Activated naive CD8-positive, alpha-beta T cell treated with anti-CD3 and anti-CD28 coated beads, Interleukin-2, amount 10 ng/mL, durations not matched to agents 7 days and 5 days (primary cell): ENCODE measurements around the gene WDR26. TPM values are rescaled to one million over a fixed set of nuclear protein-coding genes. Genes with fewer than 3 reads are reported as not detected.

Source experiments
- ATAC-seq: fragments of 150-1000 bp; cut with Tn5 transposase; one replicate; pipeline ENCODE4 v1.10.0; 2021; ENCODE audit warnings: low read depth, moderate library complexity
- POLR2A ChIA-PET: fragments of 350-600 bp; sonication (Branson Sonifier 250); formaldehyde crosslinking; loops from one replicate; lab custom pipeline; 2021; ENCODE audit warnings: antibody characterized with exemption; lab: Charles Lee
- DNase-seq: peaks from one replicate; pipeline ENCODE4 v3.0.0; 2021
- H3K27ac Mint-ChIP-seq: one replicate; pipeline ENCODE4 v1.8.0; 2022; ENCODE audit warnings: mild to moderate bottlenecking, mixed read lengths
- H3K27me3 Mint-ChIP-seq: one replicate; pipeline ENCODE4 v1.8.0; 2022; ENCODE audit warnings: mild to moderate bottlenecking, moderate library complexity, mixed read lengths
- H3K36me3 Mint-ChIP-seq: one replicate; pipeline ENCODE4 v1.8.0; 2021; ENCODE audit warnings: mild to moderate bottlenecking, mixed read lengths
- H3K4me1 Mint-ChIP-seq: one replicate; pipeline ENCODE4 v1.8.0; 2021; ENCODE audit warnings: mixed read lengths
- H3K4me3 Mint-ChIP-seq: one replicate; pipeline ENCODE4 v1.8.0; 2022; ENCODE audit warnings: mild to moderate bottlenecking, moderate library complexity, mixed read lengths
- H3K9me3 Mint-ChIP-seq: one replicate; pipeline ENCODE4 v1.8.0; 2021; ENCODE audit warnings: mixed read lengths
- total RNA-seq, 2 experiments: library from RNA; stranded (reverse); gene quantifications; one replicate each; pipeline ENCODE4 v1.2.3, GENCODE V29; 2021

Gene WDR26
- total RNA-seq, 2 experiments from 2014 or later = 90.2 to 92.0 TPM

DNA sequence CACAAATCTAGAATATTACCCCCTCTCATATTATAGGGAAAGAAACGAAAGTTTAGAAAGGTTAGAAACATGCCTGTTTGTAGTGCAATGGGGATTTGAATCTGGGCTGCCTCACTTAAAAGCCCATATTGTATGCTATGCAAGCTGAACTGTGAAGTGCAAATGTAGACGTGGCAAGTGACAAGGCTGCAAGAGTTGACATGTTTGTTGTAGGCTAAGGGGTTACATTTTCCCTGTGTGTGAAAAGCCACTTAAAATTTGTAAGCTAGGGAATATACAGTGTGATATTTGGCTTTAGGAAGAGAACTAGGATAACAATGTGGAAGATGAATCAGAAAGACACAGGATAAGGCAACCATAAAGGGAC, 29.0 kb downstream of the WDR26 start:
- DNase-seq = no peak
- Mint-ChIP-seq H3K27ac (no peak overlapping the region), H3K4me1 (peaks cover 31% of the 10 kb centered on the region), H3K4me3 (no peak overlapping the region), H3K27me3 (no peaks in the 10 kb centered on the region), H3K9me3 (no peaks in the 10 kb centered on the region), H3K36me3 (peaks cover 41% of the 10 kb centered on the region)
- no peak for ATAC-seq
- POLR2A ChIA-PET = no interaction called here

- H3K36me3 Mint-ChIP-seq = peaks cover 41% of the 10 kb centered on the region
- POLR2A ChIA-PET = interaction anchor here (0.6 to 1.0 kb wide), 2 partner anchors 11 to 38 kb away, joined by 3 read pairs; no protein-coding TSS in a partner anchor
- no peaks in the 10 kb centered on the region for H3K9me3 Mint-ChIP-seq
- peaks cover 31% of the 10 kb centered on the region for H3K4me1 Mint-ChIP-seq
- no peak for ATAC-seq
- H3K27me3 Mint-ChIP-seq = no peaks in the 10 kb centered on the region
- no peak for DNase-seq
- no peak overlapping the region for H3K4me3 Mint-ChIP-seq
- H3K27ac Mint-ChIP-seq = no peak overlapping the region
These were observed 29.5 kb downstream of the WDR26 start for GRCh38 chr1:224404916-224405603.

DNA sequence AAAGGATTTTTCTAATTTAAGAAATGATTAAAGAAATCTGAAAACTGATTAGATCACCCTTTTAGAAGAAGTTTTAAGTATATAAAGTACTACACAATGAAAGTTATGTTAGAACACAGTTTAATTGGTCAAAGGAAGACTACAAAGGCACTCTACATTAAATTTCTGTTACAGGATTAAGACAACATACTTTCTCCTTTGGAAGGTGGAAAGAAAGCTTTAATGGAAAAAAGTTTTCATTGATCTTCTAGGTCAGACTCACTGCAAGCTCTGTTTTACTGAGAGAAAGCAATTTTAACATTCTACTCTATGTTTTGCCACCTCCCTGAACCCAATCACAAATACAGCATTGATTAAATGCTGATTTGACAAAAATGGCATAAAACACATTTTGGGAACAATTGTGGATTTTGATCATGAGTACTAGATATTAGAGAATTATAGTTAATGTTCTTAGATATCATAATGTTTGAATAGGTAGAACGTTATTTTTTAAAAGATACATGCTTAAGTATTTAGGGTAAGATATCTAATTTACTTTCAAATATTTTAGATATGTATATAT, 32.0 kb downstream of the WDR26 start:
- DNase-seq = no peak
- Mint-ChIP-seq H3K27ac (no peak overlapping the region), H3K9me3 (no peaks in the 10 kb centered on the region), H3K4me1 (peaks cover 29% of the 10 kb centered on the region), H3K4me3 (no peak overlapping the region), H3K36me3 (peaks cover 55% of the 10 kb centered on the region), H3K27me3 (no peaks in the 10 kb centered on the region)
- no peak for ATAC-seq
- POLR2A ChIA-PET = no interaction called here

- ATAC-seq = no peak
- POLR2A ChIA-PET = interaction anchor here (1.0 kb wide), 1 partner anchor 32 kb away, joined by 3 read pairs; no protein-coding TSS in a partner anchor
These were observed 34.7 kb downstream of the WDR26 start for GRCh38 chr1:224399887-224400286.

DNA sequence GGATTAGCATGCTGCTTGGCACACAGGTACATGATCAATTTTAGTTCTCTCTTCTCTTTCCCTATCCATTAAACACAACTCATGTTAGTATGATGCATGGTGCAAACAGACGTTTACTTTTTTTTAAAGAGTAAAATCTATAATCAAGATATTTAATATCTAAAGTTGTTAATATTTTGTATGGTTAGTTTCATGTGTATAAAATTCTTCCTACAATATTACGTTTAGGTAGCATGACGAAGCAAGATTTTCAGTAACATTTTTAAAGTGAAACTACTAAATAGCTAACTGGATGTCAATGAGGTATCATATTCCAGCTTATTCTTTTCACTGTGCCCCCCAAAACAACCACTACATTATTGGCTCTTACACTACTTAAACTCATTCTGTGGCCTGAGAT, 41.3 kb downstream of the WDR26 start:
- POLR2A ChIA-PET = no interaction called here
- H3K27me3 Mint-ChIP-seq = no peaks in the 10 kb centered on the region
- H3K36me3 Mint-ChIP-seq = peaks cover 75% of the 10 kb centered on the region
- ATAC-seq (no peak), DNase-seq (no peak)
- H3K9me3 Mint-ChIP-seq = no peaks in the 10 kb centered on the region
- H3K27ac Mint-ChIP-seq = peak overlapping the region; percentile 15
- no peak overlapping the region for H3K4me3 Mint-ChIP-seq
- peaks cover 18% of the 10 kb centered on the region for H3K4me1 Mint-ChIP-seq

More at GRCh38 chr1:224399887-224400286, 34.7 kb downstream of the WDR26 start:
- Mint-ChIP-seq H3K4me3 (no peak overlapping the region), H3K4me1 (peaks cover 24% of the 10 kb centered on the region), H3K27ac (no peak overlapping the region), H3K36me3 (peaks cover 58% of the 10 kb centered on the region), H3K9me3 (no peaks in the 10 kb centered on the region), H3K27me3 (no peaks in the 10 kb centered on the region)
- DNase-seq = no peak

GRCh38 chr1:224392411-224393249, 42.0 kb downstream of the WDR26 start:
- DNase-seq = no peak
- POLR2A ChIA-PET = interaction anchor here (0.7 kb wide), 1 partner anchor 456 kb away, joined by 4 read pairs; no protein-coding TSS in a partner anchor
- H3K27me3 Mint-ChIP-seq = no peaks in the 10 kb centered on the region
- peaks cover 21% of the 10 kb centered on the region for H3K4me1 Mint-ChIP-seq
- peaks cover 72% of the 10 kb centered on the region for H3K36me3 Mint-ChIP-seq
- no peak overlapping the region for H3K4me3 Mint-ChIP-seq
- H3K9me3 Mint-ChIP-seq = no peaks in the 10 kb centered on the region
- peak; percentile 66 for ATAC-seq
- no peak overlapping the region for H3K27ac Mint-ChIP-seq

DNA sequence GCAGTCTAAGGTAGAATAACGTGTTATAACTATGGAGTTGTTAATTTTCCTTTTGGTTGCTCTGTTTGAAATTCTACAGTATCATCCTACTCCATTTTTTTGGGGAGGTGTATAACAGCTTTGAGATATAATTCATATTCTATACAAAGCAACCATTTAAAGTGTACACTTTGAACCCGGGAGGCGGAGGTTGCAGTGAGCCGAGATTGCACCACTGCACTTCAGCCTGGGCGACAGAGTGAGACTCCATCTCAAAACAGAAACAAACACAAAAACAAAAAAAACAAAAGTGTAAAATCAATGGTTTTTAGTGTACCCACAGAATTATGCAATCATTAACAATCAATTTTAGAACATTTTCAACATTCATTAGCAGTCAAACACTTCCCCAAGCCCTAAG, 44.1 kb downstream of the WDR26 start:
- no peak for ATAC-seq
- Mint-ChIP-seq H3K27me3 (no peaks in the 10 kb centered on the region), H3K36me3 (peaks cover 60% of the 10 kb centered on the region), H3K4me1 (peaks cover 32% of the 10 kb centered on the region), H3K27ac (no peak overlapping the region), H3K9me3 (no peaks in the 10 kb centered on the region), H3K4me3 (no peak overlapping the region)
- POLR2A ChIA-PET = no interaction called here
- DNase-seq = no peak

DNA sequence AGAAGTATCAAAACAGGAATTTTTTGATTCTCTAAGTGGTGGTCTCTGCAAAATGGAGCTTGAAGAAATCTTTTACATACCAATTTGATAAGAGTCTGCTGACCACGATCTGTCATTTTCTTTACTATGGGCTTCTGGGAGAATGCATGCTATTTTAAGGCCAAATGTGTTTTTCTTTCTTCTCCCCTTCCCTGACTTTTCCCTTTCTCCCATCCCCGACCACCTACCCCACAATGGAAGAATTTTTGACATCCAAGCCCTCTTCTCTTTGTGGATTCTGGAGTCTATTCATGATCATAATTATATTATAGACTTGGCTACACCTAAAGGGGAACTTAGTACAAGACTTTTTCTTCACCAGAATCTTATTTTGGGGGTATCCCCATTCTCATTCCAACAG, 46.7 kb downstream of the WDR26 start:
- peaks cover 26% of the 10 kb centered on the region for H3K4me1 Mint-ChIP-seq
- no peaks in the 10 kb centered on the region for H3K9me3 Mint-ChIP-seq
- H3K27me3 Mint-ChIP-seq = no peaks in the 10 kb centered on the region
- ATAC-seq (no peak), DNase-seq (no peak)
- H3K4me3 Mint-ChIP-seq = no peak overlapping the region
- peaks cover 56% of the 10 kb centered on the region for H3K36me3 Mint-ChIP-seq
- H3K27ac Mint-ChIP-seq = peak overlapping the region; percentile 56
- POLR2A ChIA-PET = interaction anchor here (1.5 kb wide), 1 partner anchor 16 kb away, joined by 6 read pairs; no protein-coding TSS in a partner anchor

DNA sequence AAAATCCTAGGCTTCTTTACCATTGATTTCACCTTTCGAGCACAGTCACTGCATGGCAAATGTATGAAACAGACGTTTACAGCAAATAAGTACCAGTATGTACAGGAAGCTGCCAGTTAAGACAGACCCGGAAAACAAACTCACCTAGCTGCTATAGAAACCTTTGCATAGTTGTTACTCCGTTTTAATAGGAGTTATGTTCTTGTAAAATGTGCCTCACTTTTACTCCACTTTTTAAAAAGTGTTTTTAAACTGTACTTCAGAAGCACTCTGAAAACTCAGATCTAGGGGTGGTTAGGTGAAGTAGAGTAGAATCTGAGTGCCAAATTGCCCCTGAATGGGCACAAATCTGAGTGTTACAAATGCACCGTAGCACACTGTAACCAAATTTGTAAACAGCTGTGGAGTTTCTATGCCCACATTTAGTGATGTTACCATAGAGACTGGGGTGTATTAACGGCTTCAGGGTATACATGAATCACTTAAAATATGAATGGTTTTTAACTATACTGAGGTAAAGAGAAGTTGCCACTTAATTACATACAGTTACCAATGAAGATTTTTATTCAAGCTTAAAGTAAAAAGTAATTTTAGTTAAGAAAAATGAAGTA, 47.2 kb downstream of the WDR26 start:
- Mint-ChIP-seq H3K4me3 (peak overlapping the region; percentile 16), H3K4me1 (peaks cover 25% of the 10 kb centered on the region), H3K36me3 (peaks cover 54% of the 10 kb centered on the region), H3K27ac (peak overlapping the region; percentile 60), H3K27me3 (no peaks in the 10 kb centered on the region), H3K9me3 (no peaks in the 10 kb centered on the region)
- ATAC-seq (peak; percentile 69), DNase-seq (no peak)
- POLR2A ChIA-PET = interaction anchor here (0.7 to 1.5 kb wide), 3 partner anchors 15 to 57 kb away, joined by 3 to 6 read pairs (median 3); partner anchors contain the start of gene NVL

DNA sequence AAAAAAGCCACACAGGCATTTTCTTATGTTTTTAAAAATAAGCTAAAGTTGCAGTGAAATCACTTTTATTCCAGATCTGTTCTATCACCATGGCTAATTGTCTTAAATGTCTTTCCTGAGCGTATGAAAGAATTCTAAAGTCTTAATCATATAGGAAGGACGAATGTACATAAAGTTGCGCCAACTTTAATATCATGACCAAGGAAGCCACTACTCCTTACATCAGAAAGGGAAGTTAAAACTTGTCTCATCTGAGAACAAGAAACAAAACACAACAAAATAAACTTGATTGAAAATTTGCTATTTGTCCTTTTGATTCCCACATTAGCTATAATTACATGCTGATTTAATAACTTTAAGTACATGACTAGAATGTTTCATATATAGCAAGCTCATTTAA, 51.4 kb downstream of the WDR26 start:
- H3K9me3 Mint-ChIP-seq = no peaks in the 10 kb centered on the region
- ATAC-seq (no peak), DNase-seq (no peak)
- POLR2A ChIA-PET = interaction anchor here (2.5 kb wide), 1 partner anchor 51 kb away, joined by 7 read pairs; the partner anchor contains the start of gene WDR26
- H3K27ac Mint-ChIP-seq = no peak overlapping the region
- no peaks in the 10 kb centered on the region for H3K27me3 Mint-ChIP-seq
- peaks cover 38% of the 10 kb centered on the region for H3K36me3 Mint-ChIP-seq
- peaks cover 59% of the 10 kb centered on the region for H3K4me1 Mint-ChIP-seq
- H3K4me3 Mint-ChIP-seq = no peak overlapping the region

DNA sequence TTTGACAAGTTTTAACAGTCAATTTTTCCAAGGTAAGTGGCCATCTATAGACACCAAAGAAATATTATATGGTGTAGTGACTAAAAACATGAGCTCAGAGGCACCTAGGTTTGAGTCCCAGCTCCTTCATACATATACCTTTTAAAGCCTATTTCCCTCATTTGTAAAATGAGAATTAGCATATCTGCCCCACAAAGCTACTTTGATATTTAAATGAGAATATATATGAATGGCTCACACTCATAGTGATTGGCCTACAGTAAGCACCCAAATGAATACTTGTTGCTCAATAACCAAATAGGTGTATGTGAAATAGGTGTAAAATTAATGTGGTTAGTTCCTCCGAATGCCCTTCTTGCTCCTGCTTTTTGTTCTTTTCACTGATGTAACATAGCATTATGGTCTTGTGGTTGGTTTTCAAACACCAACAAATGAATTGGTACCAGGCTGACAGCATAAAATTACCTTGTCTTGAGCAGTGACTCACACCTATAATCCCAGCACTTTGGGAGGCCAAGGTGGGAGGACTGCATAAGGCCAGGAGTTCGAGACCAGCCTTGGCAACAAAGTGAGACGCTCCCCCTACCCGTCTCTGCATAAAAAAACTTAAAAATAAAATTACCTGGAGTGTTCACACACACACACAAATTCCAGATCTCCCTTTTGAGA, 52.6 kb downstream of the WDR26 start:
- H3K27me3 Mint-ChIP-seq = no peaks in the 10 kb centered on the region
- H3K27ac Mint-ChIP-seq = peak overlapping the region; percentile 77
- peak; percentile 35 for ATAC-seq
- no peak for DNase-seq
- peaks cover 41% of the 10 kb centered on the region for H3K36me3 Mint-ChIP-seq
- H3K4me3 Mint-ChIP-seq = peak overlapping the region; percentile 33
- no peaks in the 10 kb centered on the region for H3K9me3 Mint-ChIP-seq
- POLR2A ChIA-PET = interaction anchor here (2.5 kb wide), 1 partner anchor 53 kb away, joined by 7 read pairs; the partner anchor contains the start of gene WDR26
- H3K4me1 Mint-ChIP-seq = peaks cover 61% of the 10 kb centered on the region

- Mint-ChIP-seq H3K27ac (peak overlapping the region; percentile 76), H3K4me3 (peak overlapping the region; percentile 57), H3K4me1 (peaks cover 72% of the 10 kb centered on the region), H3K27me3 (no peaks in the 10 kb centered on the region), H3K9me3 (no peaks in the 10 kb centered on the region), H3K36me3 (peaks cover 47% of the 10 kb centered on the region)
- DNase-seq = no peak
- peak; percentile 68 for ATAC-seq
- POLR2A ChIA-PET = interaction anchor here (0.5 to 2.7 kb wide), 5 partner anchors 13 to 104 kb away, joined by 3 to 11 read pairs (median 3); partner anchors contain the start of genes CNIH4 and WDR26
These were observed 54.6 kb downstream of the WDR26 start for GRCh38 chr1:224380003-224380402.
